ENCODE data around the gene RGS9.
A peak's percentile ranks its signal among the peaks of the same experiment; 100 is the strongest.
"Not testable (repeated sequence)": the region's sequence is repeated elsewhere in the genome, so short reads cannot be mapped to it uniquely, and the experiment has no call there.

The RGS9 gene

GRCh38 chr17:65137021-65137939 is at the start of gene RGS9:
TSS of gene RGS9 (plus strand) at chr17:65137370. CDS start at chr17:65137541, 171 bp downstream.
- DNase-seq: peak; percentile 80

GRCh38 chr17:65088621-65089360 is 48.4 kb upstream of the RGS9 start:
- DNase-seq: no peak

GRCh38 chr17:65092262-65092661 is 44.9 kb upstream of the RGS9 start:
- no peak for DNase-seq

DNA sequence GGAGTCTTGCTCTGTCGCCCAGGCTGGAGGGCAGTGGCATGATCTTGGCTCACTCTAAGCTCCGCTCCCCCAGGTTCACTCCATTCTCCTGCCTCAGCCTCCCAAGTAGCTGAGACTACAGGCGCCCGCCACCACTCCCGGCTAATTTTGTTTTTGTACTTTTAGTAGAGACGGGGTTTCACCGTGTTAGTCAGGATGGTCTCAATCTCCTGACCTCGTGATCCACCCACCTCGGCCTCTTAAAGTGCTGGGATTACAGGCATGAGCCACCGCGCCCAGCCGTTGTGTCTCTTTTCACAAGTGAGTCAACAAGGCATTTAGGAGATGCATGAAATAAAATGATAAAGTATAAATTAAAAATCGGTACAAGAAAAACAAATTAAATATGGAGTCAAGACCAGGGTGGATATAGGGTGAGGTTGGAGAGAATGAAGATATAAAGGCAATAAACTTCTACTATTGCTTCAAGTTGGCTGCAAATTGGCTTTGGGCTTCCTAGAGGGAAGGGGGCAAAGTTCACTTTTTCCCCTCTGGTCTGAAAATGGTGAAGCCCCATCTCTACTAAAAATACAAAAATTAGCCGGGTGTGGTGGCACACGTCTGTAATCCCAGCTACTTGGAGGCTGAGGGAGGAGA is 44.3 kb upstream of the RGS9 start:
- not testable (repeated sequence) for DNase-seq

DNA sequence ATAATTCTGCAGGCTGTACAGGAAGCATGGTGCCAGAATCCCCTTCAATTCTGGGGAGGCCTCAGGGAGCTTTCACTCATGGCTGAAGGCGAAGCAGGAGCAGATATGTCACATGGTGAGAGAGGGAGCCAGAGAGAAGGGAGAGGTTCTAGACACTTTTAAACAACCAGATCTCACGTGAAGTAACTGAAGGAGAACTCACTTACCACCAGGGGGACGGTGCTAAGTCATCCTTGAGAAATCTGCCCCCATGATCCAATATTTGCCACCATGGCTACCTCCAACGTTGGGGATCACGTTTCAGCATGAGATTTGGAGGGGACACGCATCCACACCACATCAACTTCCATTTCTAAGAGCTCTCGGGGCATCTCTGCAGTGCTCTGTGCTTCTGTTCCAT is 43.2 kb upstream of the RGS9 start:
- no peak for DNase-seq

DNA sequence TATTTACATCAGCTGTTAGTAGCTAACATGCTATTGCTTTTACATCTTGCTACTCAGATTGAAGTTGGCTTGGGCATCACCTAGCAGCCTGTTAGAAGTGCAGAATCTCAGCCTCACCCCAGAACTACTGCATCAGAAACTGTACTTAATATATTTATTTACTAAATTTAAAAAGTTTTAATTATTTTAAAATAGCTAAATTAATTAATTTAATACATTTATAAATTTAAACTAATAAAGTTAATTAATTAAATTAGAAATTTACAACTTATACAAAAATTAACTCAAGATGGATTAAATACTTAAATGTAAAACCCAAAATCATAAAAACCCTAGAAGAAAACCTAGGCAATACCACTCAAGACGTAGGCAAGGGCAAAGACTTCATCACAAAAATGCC is 41.7 kb upstream of the RGS9 start:
- DNase-seq: no peak

DNA sequence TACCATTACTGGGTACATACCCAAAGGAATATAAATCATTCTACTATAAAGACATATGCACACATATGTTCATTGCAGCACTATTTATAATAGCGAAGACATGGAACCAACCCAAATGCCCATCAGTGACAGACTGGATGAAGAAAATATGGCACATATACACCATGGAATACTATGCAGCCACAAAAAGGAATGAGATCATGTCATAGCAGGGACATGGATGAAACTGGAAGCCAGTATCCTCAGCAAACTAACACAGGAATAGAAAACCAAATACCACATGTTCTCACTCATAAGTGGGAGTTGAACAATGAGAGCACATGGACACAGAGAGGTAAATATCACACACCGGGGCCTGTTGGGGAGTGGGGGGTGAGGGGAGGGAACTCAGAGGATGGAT is 40.8 kb upstream of the RGS9 start:
- DNase-seq: not testable (repeated sequence)

- DNase-seq: no peak
Measured at GRCh38 chr17:65097110-65097509, 40.1 kb upstream of the RGS9 start.

GRCh38 chr17:65099475-65099874 is 37.7 kb upstream of the RGS9 start:
- no peak for DNase-seq

DNA sequence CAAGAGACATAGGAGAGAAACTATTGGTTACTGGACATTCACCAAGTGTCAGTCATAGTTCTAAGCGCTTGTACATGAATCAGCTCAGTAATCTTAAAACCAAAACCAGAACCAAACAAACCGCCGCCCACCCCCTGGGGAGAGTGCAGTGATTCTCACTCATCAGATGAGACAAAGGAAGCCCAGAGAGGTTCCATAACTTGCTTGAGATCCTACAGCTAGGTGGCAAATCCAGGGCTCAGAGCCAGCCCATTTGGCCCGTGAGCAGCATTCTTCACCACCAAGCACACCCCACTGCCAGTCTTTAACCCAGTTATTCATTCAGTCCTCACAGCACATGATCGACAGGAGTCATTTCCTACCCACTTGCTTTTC is 37.2 kb upstream of the RGS9 start:
- peak; percentile 42 for DNase-seq

- peak; percentile 73 for DNase-seq
Measured at GRCh38 chr17:65100316-65101140, 36.6 kb upstream of the RGS9 start.

GRCh38 chr17:65101371-65101770 is 35.8 kb upstream of the RGS9 start:
- no peak for DNase-seq

DNA sequence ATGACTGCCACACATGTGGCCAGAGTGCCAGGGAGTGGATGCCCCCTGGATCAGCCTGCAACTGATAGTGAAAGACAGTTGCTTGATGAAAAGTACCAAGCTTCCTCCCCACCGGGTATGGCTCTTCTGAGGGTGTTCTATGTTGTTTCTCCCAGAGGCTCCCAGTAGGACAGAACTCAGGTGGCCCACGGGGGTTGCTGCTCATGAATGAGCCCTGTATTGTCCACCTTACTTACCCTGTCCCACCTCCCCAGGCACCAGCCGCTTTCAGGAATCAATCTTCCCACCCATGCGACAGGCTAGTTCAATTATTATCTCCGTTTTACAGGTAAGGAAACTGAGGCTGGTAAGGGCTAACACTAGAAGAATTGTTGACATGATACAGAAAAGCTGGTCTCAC is 34.9 kb upstream of the RGS9 start:
- DNase-seq: no peak

GRCh38 chr17:65102788-65103187 is 34.4 kb upstream of the RGS9 start:
- DNase-seq: no peak

DNA sequence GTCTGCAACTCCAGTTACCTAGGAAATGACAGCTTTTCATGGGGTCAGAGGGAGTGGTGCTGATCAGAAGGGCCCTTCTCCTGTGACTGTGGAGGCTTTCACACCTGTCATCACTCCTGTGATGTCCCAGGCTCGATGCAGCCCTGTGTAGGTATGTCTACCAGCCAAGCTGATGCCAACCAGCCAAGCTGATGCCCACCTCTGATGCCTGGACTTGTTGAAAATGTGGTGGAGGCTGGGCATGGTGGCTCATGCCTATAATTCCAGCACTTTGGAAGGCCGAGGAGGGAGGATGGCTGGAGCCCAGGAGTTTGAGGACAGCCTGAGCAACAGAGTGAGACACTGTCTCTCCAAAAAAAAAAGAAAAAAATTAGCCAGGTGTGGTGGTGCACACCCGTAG is 33.7 kb upstream of the RGS9 start:
- DNase-seq: no peak

DNA sequence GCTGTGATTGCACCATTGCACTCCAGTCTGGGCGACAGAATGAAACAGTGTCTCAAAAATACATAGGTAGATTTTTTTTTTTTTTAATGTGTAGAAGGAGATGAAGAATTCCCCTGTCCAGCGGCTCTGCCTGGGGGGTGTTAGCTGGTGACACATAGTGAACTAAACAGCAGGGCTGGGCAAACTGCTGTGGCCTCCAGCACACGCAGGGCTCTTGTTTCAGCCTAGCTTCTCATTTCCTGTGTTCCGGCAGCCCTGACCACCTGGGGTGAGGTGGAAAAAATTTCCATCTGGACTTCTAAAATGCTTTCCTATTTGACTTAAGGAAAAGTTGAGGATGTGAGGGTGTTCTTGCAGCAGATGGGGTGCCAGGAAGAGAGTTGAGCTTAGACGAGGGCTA is 33.3 kb upstream of the RGS9 start:
- no peak for DNase-seq

DNA sequence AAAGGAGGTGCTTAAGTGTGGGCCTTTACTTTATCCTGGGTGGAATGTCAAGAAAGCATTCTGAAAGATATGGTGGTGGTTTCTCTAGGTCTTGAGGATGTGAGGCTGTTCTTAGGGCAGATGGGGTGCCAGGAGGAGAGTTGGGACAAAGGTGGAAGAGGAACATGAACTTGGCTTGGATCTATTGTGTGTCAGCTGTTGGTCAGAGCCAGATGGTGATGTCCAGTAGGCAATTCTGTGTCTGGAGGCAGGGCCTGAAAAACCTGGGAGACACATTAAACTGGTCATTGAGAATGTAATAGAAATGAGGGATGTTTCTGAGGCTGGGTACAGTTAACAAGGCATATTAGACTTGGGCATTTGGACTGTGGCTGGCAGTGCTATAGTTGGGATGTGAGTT is 32.6 kb upstream of the RGS9 start:
- DNase-seq: no peak

- no peak for DNase-seq
Measured at GRCh38 chr17:65104973-65105372, 32.2 kb upstream of the RGS9 start.

GRCh38 chr17:65108152-65108551 is 29.0 kb upstream of the RGS9 start:
- DNase-seq: no peak

GRCh38 chr17:65109543-65109942 is 27.6 kb upstream of the RGS9 start:
- DNase-seq: no peak

DNA sequence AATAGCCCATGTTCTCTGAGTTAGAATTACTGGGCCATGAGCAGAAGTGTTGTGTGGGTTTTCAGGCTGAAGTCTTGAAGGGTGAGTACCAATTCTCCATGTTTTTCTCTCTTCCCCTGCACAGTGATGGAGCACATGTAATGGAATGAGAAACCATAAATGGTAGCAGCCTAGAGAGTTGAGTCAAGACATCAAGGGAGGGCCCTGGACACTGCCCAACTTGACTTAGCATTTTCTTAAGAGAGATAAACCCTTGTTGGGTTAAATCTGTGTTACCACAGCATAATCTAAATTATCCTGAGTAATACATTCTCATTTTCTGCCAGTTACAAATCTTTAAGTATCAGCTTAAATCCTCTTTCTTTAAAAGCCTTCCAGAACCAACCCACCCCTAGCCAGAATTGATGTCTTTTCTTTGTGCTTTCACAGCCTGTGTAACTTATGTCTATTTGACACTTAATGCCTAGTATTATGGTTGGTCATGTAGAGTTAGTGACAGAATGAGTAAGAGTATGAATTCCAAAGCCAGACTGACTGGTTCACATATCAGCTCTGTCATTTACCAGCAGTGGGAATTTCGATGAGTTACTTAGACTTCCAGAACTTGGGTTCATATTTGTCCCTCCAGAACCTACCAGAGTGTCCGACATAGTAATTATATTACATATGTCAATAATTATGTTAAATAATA is 27.0 kb upstream of the RGS9 start:
- DNase-seq: no peak

GRCh38 chr17:65115839-65116238 is 21.3 kb upstream of the RGS9 start:
- DNase-seq: no peak

Measured in NCI-H1105 treated with DMSO at 0.1 percent for 48 hours (cell line).